Upper lobe of left lung (tissue), 4 donors: ENCODE data around the gene HSD17B3.

ENCODE experiments used
- CTCF ChIP-seq, 6 experiments: fragments of 450-650 bp in 4 of 6; fragments of 200-600 bp in 2 of 6; sonication (generic) in 2 of 6; IDR thresholded peaks; one replicate each; pipeline ENCODE4 v1.5.1; 2016 to 2019; ENCODE audit warnings: antibody characterized with exemption in 6 of 6
- EP300 ChIP-seq, 4 donors: sonication (generic); formaldehyde crosslinking; IDR thresholded peaks; one replicate each; pipeline ENCODE4 v1.5.1; 2017; ENCODE audit warnings: antibody characterized with exemption in 4 of 4, control low read depth in 2 of 4

- TF ChIP-seq CTCF (IDR thresholded peaks at IDR 0.05) (no peak), EP300 (IDR thresholded peaks at IDR 0.05) (no peak)
Observed at GRCh38 chr9:96331236-96331947, 29.4 kb upstream of the HSD17B3 start.
